Stimulated activated effector memory CD8-positive, alpha-beta T cell treated with anti-CD3 and anti-CD28 coated beads, Interleukin-12 subunit alpha, Interleukin-12 subunit beta, amount 100 ng/mL, for 72 hours (primary cell): ENCODE data around the gene DNMT3A.
"Not testable (repeated sequence)": the region's sequence is repeated elsewhere in the genome, so short reads cannot be mapped to it uniquely, and the experiment has no call there.

Source experiments
- ATAC-seq: fragments of 150-1000 bp; cut with Tn5 transposase; 2 replicates; pipeline ENCODE4 v1.10.0; 2021
- DNase-seq, 2 donors: peaks; one replicate each; pipeline ENCODE4 v3.0.0; 2021 to 2022; ENCODE audit warnings: low spot score in 2 of 2
- H3K27ac Mint-ChIP-seq: one replicate; pipeline ENCODE4 v1.8.0; 2022; ENCODE audit warnings: mild to moderate bottlenecking, mixed read lengths
- H3K36me3 Mint-ChIP-seq: one replicate; pipeline ENCODE4 v1.8.0; 2022; ENCODE audit warnings: mild to moderate bottlenecking, mixed read lengths
- H3K4me1 Mint-ChIP-seq: one replicate; pipeline ENCODE4 v1.8.0; 2022; ENCODE audit warnings: mixed read lengths
- H3K4me3 Mint-ChIP-seq: one replicate; pipeline ENCODE4 v1.8.0; 2022; ENCODE audit warnings: mild to moderate bottlenecking, mixed read lengths
- H3K9me3 Mint-ChIP-seq: one replicate; pipeline ENCODE4 v1.8.0; 2022; ENCODE audit warnings: mixed read lengths

DNMT3A gene

DNA sequence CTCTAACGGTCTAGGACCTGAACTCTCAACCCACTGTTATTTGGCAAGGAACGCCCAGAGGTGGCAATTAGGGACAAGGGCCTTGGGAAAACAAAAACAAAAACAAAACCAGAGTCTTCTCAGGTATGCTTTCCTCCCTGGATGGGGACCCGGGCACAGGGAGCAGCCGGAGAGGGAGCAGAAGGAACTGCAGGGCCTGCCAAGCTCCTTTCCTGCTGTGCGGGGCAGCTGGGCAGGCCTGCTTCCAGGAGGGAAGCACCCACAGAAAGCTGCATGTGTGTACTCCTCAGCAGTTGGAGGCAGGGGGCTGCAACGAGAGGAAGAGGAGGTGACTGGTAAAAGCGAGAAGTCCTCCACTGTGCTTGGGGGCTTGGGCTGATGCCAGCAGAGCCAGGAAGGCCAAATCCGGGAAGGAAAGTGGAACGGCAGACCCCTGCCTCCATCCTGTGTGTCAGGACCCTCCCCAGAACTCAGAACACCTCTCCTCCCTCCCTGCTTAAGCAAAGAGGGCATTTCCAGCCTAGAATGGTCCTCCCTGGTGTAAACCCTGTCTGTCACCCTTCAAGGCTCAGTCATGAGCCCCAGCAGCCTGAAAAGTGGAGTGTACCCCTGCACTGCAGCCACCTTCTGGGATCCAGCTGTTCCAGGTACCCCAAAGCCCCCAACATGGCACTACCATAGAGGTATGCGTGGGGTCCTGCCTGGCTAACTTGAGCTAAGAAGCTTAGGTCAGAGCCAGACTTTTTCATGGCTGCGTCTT is 56.3 kb downstream of the DNMT3A start:
- H3K27ac Mint-ChIP-seq: peak overlapping the region; percentile 92
- H3K36me3 Mint-ChIP-seq: peaks cover 63% of the 10 kb centered on the region
- no peaks in the 10 kb centered on the region for H3K9me3 Mint-ChIP-seq
- H3K4me3 Mint-ChIP-seq: peak overlapping the region; percentile 57
- DNase-seq (no peak), ATAC-seq (no peak)
- peaks cover 33% of the 10 kb centered on the region for H3K4me1 Mint-ChIP-seq

DNA sequence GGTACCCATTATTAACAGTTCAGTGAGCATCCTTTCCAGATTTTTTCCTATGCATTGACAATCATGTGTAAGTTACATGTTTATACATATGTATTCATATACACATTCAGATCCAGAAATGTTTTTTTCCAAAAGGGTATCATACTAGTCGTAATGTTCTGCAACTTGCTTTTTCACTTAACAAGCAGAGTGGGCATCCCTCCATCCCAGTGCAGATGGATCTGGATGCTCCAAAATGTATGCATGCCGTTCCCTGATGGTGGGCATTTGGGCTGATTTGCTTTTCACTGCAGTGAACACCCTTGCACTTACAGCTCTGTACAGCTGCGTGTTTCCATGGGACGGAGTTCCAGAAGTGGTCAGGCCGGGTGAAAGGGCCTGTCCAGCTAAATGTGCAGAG is 57.0 kb downstream of the DNMT3A start:
- DNase-seq (no peak), ATAC-seq (no peak)
- Mint-ChIP-seq H3K4me1 (peaks cover 37% of the 10 kb centered on the region), H3K27ac (no peak overlapping the region), H3K9me3 (no peaks in the 10 kb centered on the region), H3K36me3 (peaks cover 64% of the 10 kb centered on the region), H3K4me3 (no peak overlapping the region)

DNA sequence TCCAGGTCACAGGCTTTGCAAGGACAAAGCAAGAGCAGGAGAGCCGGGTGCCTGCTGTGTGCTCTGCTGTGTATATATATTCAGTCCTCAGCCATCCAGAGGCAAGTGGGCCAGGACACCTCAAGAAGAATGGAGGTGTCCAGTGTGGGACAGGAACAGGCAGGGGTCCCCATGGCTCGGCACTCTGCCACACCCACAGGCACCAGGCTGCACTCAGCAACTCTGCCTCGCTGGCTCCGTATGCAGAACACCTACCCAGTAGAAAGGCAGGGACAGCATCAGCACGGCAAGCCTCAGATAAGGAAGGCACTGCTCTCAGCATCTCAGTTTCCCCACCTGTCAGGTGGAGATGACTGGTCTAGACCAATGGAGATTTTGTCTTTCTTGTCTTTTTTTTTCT is 57.8 kb downstream of the DNMT3A start:
- H3K27ac Mint-ChIP-seq: no peak overlapping the region

DNA sequence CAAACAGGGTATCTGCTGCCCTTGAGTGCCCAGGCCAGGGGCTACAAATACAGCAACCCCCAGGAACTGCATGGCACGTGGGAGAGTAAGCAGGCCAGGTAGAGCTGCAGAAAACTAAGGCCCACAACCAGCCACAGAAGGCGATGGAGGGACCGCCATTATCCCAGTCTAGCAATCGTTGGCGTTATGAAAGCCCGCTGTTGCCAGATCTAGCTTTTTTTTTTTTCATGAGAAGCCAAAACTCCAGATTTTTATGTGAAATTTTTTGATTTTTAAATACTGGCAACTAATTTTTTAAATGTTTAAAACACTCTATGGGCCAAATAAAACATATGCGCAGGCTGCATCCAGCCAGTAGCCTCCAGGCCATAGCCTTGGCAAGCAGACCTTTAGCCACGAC is 59.8 kb downstream of the DNMT3A start:
- no peaks in the 10 kb centered on the region for H3K9me3 Mint-ChIP-seq
- no peak overlapping the region for H3K27ac Mint-ChIP-seq
- DNase-seq: no peak
- H3K4me1 Mint-ChIP-seq: peaks cover 45% of the 10 kb centered on the region
- H3K4me3 Mint-ChIP-seq: no peak overlapping the region
- peaks cover 87% of the 10 kb centered on the region for H3K36me3 Mint-ChIP-seq
- no peak for ATAC-seq

More for the DNA sequence above, 57.8 kb downstream of the DNMT3A start:
- Mint-ChIP-seq H3K4me3 (no peak overlapping the region), H3K36me3 (peaks cover 69% of the 10 kb centered on the region), H3K4me1 (peaks cover 45% of the 10 kb centered on the region), H3K9me3 (no peaks in the 10 kb centered on the region)
- DNase-seq (no peak), ATAC-seq (no peak)

GRCh38 chr2:25281522-25281921 is 60.2 kb downstream of the DNMT3A start:
- H3K9me3 Mint-ChIP-seq: no peaks in the 10 kb centered on the region
- H3K4me1 Mint-ChIP-seq: peaks cover 44% of the 10 kb centered on the region
- no peak overlapping the region for H3K4me3 Mint-ChIP-seq
- ATAC-seq (no peak), DNase-seq (no peak)
- H3K36me3 Mint-ChIP-seq: peaks cover 91% of the 10 kb centered on the region
- peak overlapping the region; percentile 26 for H3K27ac Mint-ChIP-seq

- ATAC-seq (no peak), DNase-seq (no peak)
- Mint-ChIP-seq H3K9me3 (no peaks in the 10 kb centered on the region), H3K27ac (peak overlapping the region; percentile 26), H3K36me3 (peaks cover 91% of the 10 kb centered on the region), H3K4me3 (no peak overlapping the region), H3K4me1 (peaks cover 45% of the 10 kb centered on the region)
These were observed 61.6 kb downstream of the DNMT3A start for GRCh38 chr2:25280051-25280687.

- Mint-ChIP-seq H3K27ac (peak overlapping the region; percentile 93), H3K4me3 (no peak overlapping the region), H3K9me3 (no peaks in the 10 kb centered on the region), H3K4me1 (peaks cover 50% of the 10 kb centered on the region), H3K36me3 (peaks cover 87% of the 10 kb centered on the region)
- ATAC-seq (no peak), DNase-seq (no peak)
These were observed 62.6 kb downstream of the DNMT3A start for GRCh38 chr2:25279091-25279651.

DNA sequence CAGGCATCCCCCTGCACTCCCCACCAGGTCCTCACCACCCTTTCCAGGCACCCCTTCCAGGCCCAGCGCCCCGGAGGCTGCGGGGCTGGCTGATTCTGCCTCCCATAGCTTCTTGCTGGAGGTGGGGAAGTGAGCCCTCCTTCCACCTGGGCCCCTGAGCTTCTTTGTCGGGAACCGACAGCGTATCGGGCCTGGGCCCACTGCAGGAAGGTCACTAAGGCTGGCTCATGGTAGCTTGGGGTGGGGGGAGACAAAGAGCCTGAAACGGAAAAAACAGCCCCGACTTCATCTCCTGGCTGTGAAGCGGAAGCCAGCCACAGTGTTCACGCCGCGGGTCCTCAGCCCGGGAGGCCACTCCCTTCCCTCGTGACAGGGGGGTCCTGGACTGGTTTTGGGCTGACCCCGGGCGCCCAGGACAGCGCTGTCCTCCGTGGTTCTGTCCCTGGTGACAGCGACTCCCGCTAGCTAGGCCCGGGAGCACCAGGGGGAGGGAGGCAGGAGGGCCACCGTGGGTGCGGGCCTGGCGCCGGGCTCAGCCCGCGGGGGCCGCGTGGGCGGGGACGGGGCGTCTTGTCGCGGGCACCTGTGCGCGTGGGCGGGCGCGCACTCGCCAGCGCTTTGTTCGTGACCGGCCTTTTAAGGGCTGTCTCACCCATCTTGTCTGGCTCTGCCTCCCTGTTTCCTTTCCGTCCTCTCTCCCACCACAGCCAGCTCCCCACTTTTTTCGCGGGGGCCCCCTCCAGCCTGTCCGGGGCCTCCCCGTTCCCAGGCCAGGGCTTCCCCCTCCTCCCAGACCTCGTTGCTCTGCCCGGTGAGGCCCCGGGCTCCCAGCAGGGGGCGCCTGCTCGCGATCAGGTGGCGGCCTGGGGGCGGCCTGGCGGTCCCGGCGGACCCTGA is 64.9 kb downstream of the DNMT3A start:
- peaks cover 61% of the 10 kb centered on the region for H3K4me1 Mint-ChIP-seq
- peak overlapping the region; percentile 64 for H3K4me3 Mint-ChIP-seq
- ATAC-seq (peak; percentile 78), DNase-seq (peak; percentile 90 to 92)
- peaks cover 92% of the 10 kb centered on the region for H3K36me3 Mint-ChIP-seq
- peak overlapping the region; percentile 93 for H3K27ac Mint-ChIP-seq
- H3K9me3 Mint-ChIP-seq: no peaks in the 10 kb centered on the region

DNA sequence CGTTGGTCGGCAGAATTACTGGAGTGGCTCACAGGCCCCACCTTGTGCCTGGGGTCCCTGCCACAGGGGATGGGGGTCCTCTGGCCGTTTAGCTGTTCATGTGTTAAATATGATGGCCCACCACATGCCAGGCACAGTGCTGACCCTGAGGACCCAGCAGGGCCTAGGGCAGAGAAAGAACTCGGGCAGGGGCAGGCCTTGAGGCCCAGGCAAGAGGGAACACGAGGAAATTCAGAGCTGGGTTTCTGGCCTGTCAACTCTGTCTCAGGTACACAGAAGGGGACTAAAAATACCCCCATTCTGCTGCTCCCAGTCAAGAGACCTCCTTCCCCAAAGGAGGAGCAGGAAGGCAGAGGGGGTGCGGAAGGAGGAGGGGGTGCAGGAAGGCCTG is 66.2 kb downstream of the DNMT3A start:
- peak overlapping the region; percentile 61 for H3K4me3 Mint-ChIP-seq
- H3K27ac Mint-ChIP-seq: peak overlapping the region; percentile 93
- DNase-seq: peak in 1 of 2 donors; percentile 58
- no peaks in the 10 kb centered on the region for H3K9me3 Mint-ChIP-seq
- peaks cover 60% of the 10 kb centered on the region for H3K4me1 Mint-ChIP-seq
- no peak for ATAC-seq
- H3K36me3 Mint-ChIP-seq: peaks cover 92% of the 10 kb centered on the region

DNA sequence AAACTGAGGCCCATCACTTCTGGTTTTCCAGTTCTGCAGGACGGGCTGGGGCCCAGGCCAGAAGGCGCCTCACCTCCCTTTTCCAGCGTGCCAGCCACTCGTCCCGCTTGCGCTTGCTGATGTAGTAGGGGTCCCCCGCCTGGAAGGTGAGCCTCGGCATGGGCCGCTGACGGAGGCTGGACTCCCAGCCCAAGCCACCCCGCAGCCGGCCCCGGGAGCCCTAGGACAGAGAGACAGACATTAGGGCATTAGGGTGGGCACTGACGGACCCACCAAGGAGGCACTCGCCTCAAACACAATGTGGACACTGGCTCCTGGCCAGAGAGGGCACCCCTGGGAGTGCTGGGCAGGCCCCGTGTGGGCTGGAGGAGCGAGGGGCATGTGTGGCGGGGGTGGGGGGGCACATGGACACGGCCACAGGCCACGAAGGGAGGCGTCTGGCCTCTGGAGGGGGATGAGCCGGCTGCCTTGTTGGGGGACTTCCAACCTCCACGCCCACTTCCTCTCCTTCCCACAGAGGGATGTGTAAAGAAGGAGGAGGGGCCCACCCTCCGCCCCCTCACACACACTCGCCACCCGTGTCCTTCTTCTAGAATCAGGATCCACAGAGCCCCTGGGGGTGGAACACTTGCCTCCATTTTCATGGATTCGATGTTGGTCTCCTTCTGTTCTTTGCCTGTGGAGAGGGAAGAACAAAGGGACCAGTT is 66.7 kb downstream of the DNMT3A start:
- Mint-ChIP-seq H3K9me3 (no peaks in the 10 kb centered on the region), H3K4me3 (peak overlapping the region; percentile 61), H3K36me3 (peaks cover 92% of the 10 kb centered on the region), H3K27ac (peak overlapping the region; percentile 93), H3K4me1 (peaks cover 60% of the 10 kb centered on the region)
- ATAC-seq (peak; percentile 55), DNase-seq (peak in 1 of 2 donors; percentile 72)

DNA sequence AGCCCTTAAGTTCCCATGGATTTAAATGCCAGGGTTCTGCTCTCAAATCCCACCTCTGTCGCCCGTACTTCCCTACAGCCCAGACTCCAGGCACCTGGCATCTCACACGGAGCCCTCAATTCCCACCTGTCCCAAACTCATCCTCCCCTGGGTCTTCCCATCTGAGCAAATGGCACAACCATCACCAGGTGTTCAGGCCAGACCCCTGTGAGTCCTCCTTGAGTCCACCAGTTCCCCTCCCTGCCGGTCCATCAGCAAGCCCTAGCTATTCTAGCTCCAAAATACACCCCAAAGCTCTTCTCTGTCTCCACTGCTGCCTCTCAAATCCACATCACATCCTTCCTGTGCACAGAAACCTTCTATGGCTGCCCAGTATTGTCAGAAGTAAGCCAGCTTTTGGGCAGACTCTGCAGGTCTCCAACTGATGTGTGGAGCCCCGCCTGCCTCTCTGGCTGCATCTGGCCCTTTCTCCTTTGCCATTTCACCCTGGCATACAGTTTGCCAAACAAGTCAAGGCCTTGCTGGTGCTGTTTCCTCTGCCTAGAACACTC is 67.7 kb downstream of the DNMT3A start:
- Mint-ChIP-seq H3K9me3 (no peaks in the 10 kb centered on the region), H3K4me3 (peak overlapping the region; percentile 61), H3K36me3 (peaks cover 92% of the 10 kb centered on the region), H3K27ac (peak overlapping the region; percentile 93), H3K4me1 (peaks cover 61% of the 10 kb centered on the region)
- DNase-seq: no peak
- no peak for ATAC-seq

- not testable (repeated sequence) for ATAC-seq, DNase-seq, H3K4me3 Mint-ChIP-seq, H3K9me3 Mint-ChIP-seq
- peak overlapping the region; percentile 93 for H3K27ac Mint-ChIP-seq
- peaks cover 92% of the 10 kb centered on the region for H3K36me3 Mint-ChIP-seq
- peaks cover 55% of the 10 kb centered on the region for H3K4me1 Mint-ChIP-seq
These were observed 69.0 kb downstream of the DNMT3A start for GRCh38 chr2:25272705-25273104.

DNA sequence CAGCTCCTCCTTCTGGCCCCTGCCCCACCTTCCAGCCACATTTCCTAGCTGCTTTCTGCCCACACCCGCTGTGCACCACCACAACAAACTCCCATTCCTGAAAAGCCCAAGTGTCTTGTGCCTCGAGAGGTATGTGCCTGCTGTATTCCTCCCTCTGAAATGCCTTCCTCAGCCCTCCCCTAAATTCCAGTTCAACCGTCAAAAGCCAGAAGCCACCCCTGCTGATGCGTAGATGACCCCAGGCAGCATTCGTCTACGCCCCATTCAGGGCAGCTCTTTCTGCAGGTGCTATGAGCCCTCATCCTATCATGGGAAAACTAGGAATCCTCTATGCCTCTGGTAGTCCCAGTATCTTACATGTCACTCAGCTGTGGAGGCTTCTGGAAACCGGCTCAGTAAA is 71.7 kb downstream of the DNMT3A start:
- ATAC-seq: no peak
- Mint-ChIP-seq H3K27ac (peak overlapping the region; percentile 76), H3K4me1 (peaks cover 49% of the 10 kb centered on the region)

GRCh38 chr2:25269233-25269632 is 72.5 kb downstream of the DNMT3A start:
- peaks cover 43% of the 10 kb centered on the region for H3K4me1 Mint-ChIP-seq
- H3K9me3 Mint-ChIP-seq: no peaks in the 10 kb centered on the region
- H3K4me3 Mint-ChIP-seq: no peak overlapping the region
- H3K27ac Mint-ChIP-seq: peak overlapping the region; percentile 29
- DNase-seq (no peak), ATAC-seq (no peak)
- H3K36me3 Mint-ChIP-seq: peaks cover 100% of the 10 kb centered on the region

More for the DNA sequence above, 71.7 kb downstream of the DNMT3A start:
- Mint-ChIP-seq H3K36me3 (peaks cover 96% of the 10 kb centered on the region), H3K4me3 (no peak overlapping the region), H3K9me3 (no peaks in the 10 kb centered on the region)
- DNase-seq: no peak
